Fibroblast of upper back skin (primary cell): ENCODE measurements around the gene HRCT1.
"Not testable (repeated sequence)": the region's sequence is repeated elsewhere in the genome, so short reads cannot be mapped to it uniquely, and the experiment has no call there.

Experiments
- DNase-seq: peaks from one replicate; pipeline ENCODE4 v3.0.0-alpha.2; 2013

HRCT1 gene

GRCh38 chr9:35905912-35906679 is at the start of gene HRCT1:
Gene HRCT1 (plus strand): TSS chr9:35906202. CDS start chr9:35906288, 86 bp downstream.
- peak; percentile 97 for DNase-seq

- DNase-seq, result no peak
These were observed 49.8 kb upstream of the HRCT1 start for GRCh38 chr9:35856206-35856605.

GRCh38 chr9:35856882-35857281 is 49.1 kb upstream of the HRCT1 start:
- no peak for DNase-seq

GRCh38 chr9:35858458-35858857 is 47.5 kb upstream of the HRCT1 start:
- no peak for DNase-seq

- peak; percentile 19 for DNase-seq
These were observed 46.6 kb upstream of the HRCT1 start for GRCh38 chr9:35859310-35859989.

GRCh38 chr9:35859990-35860339 is 46.0 kb upstream of the HRCT1 start:
- no peak for DNase-seq

- no peak for DNase-seq
These were observed 44.7 kb upstream of the HRCT1 start for GRCh38 chr9:35861161-35861897.

GRCh38 chr9:35862328-35862727 is 43.7 kb upstream of the HRCT1 start:
- DNase-seq, result no peak

- DNase-seq, result no peak
These were observed 42.4 kb upstream of the HRCT1 start for GRCh38 chr9:35863583-35863982.

- DNase-seq, result no peak
These were observed 41.2 kb upstream of the HRCT1 start for GRCh38 chr9:35864695-35865255.

- no peak for DNase-seq
These were observed 38.5 kb upstream of the HRCT1 start for GRCh38 chr9:35867538-35867937.

- no peak for DNase-seq
These were observed 37.1 kb upstream of the HRCT1 start for GRCh38 chr9:35868933-35869332.

GRCh38 chr9:35869621-35870216 is 36.3 kb upstream of the HRCT1 start:
- DNase-seq, result no peak

- DNase-seq, result no peak
These were observed 35.6 kb upstream of the HRCT1 start, which contains the start of gene OR13J1 for GRCh38 chr9:35870351-35870923. Gene OR13J1 (minus strand): TSS chr9:35870401. CDS start chr9:35870401, 0 bp downstream.

- no peak for DNase-seq
These were observed 34.5 kb upstream of the HRCT1 start for GRCh38 chr9:35871545-35871944.

- no peak for DNase-seq
These were observed 33.5 kb upstream of the HRCT1 start for GRCh38 chr9:35872505-35872904.

- DNase-seq, result peak; percentile 78
These were observed 23.6 kb upstream of the HRCT1 start for GRCh38 chr9:35882263-35882848.

- peak; percentile 37 for DNase-seq
These were observed 23.0 kb upstream of the HRCT1 start for GRCh38 chr9:35882996-35883395.

GRCh38 chr9:35884908-35885307 is 21.1 kb upstream of the HRCT1 start:
- DNase-seq, result not testable (repeated sequence)

- no peak for DNase-seq
These were observed 14.4 kb upstream of the HRCT1 start for GRCh38 chr9:35891646-35892045.

- DNase-seq, result no peak
These were observed 14.0 kb upstream of the HRCT1 start for GRCh38 chr9:35892051-35892450.

- no peak for DNase-seq
These were observed 9.4 kb upstream of the HRCT1 start for GRCh38 chr9:35896570-35896969.
